Measurements from ENCODE around the gene OCA2.
"Not testable (repeated sequence)": the region's sequence is repeated elsewhere in the genome, so short reads cannot be mapped to it uniquely, and the experiment has no call there.

Gene OCA2

DNA sequence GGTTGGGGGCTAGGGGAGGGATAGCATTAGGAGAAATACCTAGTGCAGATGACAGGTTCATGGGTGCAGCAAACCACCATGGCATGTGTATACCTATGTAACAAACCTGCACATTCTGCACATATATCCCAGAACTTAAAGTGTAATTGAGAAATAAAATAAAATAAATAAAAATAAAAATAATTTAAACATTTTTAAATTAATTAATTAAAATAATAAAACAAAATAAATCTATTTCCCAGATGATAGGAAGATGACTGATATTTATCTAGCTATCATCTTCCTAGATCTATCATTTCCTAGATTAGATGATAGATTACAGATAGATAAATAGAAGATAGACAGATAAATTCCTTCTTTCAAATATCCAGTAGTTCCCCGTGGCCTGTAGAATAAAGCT lies 137.3 kb downstream of the OCA2 start:
- in situ Hi-C loops (cut with HindIII; ENCODE audit: low pct_ligation_motif_present, low sequenced_read_pairs): no loop called here
- H3K4me3 ChIP-seq (ENCODE audit: low read depth, low read length): no peak overlapping the region
- no peaks in the 10 kb centered on the region for H3K36me3 ChIP-seq (replicated peaks)
- no peak for DNase-seq
- TF ChIP-seq, protein P1, sequence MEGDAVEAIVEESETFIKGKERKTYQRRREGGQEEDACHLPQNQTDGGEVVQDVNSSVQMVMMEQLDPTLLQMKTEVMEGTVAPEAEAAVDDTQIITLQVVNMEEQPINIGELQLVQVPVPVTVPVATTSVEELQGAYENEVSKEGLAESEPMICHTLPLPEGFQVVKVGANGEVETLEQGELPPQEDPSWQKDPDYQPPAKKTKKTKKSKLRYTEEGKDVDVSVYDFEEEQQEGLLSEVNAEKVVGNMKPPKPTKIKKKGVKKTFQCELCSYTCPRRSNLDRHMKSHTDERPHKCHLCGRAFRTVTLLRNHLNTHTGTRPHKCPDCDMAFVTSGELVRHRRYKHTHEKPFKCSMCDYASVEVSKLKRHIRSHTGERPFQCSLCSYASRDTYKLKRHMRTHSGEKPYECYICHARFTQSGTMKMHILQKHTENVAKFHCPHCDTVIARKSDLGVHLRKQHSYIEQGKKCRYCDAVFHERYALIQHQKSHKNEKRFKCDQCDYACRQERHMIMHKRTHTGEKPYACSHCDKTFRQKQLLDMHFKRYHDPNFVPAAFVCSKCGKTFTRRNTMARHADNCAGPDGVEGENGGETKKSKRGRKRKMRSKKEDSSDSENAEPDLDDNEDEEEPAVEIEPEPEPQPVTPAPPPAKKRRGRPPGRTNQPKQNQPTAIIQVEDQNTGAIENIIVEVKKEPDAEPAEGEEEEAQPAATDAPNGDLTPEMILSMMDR (IDR thresholded peaks at IDR 0.05; ENCODE audit: low read depth, low read length, missing control alignments): no peak
- no peaks in the 10 kb centered on the region for H3K27me3 ChIP-seq (replicated peaks)
- no peak overlapping the region for H3K27ac ChIP-seq

DNA sequence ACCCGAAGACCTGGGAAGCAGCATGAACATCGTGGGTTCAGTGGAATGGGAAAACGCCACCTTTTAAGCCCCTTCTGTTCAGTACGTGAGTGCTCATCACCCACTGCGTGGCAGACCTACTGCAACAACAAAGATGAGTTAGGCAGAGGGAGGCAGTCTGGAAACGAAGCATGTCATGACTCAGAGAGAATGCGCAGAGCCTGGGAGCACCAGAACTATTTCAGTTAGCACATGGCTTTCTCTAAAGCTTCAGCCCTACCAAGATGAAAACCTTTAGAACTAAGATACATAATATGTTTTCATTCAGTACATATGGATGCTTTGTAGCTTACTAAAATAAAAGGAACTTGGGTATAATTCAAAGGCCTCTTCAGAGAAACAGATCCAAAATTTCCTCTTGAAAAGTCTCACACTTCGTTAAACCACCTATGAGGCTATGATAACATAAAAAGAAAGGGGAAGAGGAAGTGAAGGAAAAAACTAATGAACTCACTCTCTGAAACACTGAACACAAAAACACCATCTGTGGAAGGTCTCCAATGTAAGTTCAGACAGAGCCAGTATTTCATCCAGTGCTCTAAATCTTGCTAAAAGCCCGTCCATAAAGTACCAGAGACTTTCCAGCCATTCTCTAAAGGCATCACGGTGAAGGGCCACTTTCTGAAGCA lies 140.1 kb downstream of the OCA2 start:
- DNase-seq: no peak

DNA sequence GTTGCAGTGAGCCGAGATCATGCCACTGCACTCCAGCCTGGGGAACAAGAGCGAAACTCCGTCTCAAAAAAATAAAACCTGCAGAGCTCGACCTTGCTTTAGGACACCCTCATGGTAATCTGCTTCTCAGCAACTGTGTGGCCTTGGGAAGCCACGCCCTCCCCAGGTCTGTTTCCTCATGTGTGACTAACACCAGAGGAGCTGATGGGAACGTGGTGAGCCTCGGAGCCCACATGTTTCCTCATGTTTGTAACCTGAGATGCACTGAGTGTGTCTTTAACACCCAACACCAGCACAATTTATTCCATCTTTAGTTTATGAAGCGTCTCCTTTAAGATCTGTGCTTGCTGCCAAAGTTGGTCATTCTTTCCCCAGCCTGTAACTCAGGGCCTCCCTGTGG lies 142.8 kb downstream of the OCA2 start:
- H3K27ac ChIP-seq: no peak overlapping the region
- no peaks in the 10 kb centered on the region for H3K27me3 ChIP-seq (replicated peaks)
- no peak overlapping the region for H3K4me3 ChIP-seq (ENCODE audit: low read depth, low read length)
- TF ChIP-seq, protein P1 (IDR thresholded peaks at IDR 0.05; ENCODE audit: low read depth, low read length, missing control alignments): no peak
- DNase-seq: no peak
- in situ Hi-C loops (cut with HindIII; ENCODE audit: low pct_ligation_motif_present, low sequenced_read_pairs): no loop called here
- no peaks in the 10 kb centered on the region for H3K36me3 ChIP-seq (replicated peaks)

More for the DNA sequence above, 140.1 kb downstream of the OCA2 start:
- Histone ChIP-seq H3K36me3 (replicated peaks) (no peaks in the 10 kb centered on the region), H3K27me3 (replicated peaks) (no peaks in the 10 kb centered on the region), H3K27ac (no peak overlapping the region), H3K4me3 (ENCODE audit: low read depth, low read length) (no peak overlapping the region)
- in situ Hi-C loops (cut with HindIII; ENCODE audit: low pct_ligation_motif_present, low sequenced_read_pairs): no loop called here
- TF ChIP-seq, protein P1 (IDR thresholded peaks at IDR 0.05; ENCODE audit: low read depth, low read length, missing control alignments): no peak

GRCh38 chr15:27955087-27955486 lies 144.0 kb downstream of the OCA2 start:
- no peaks in the 10 kb centered on the region for H3K36me3 ChIP-seq (replicated peaks)
- in situ Hi-C loops (cut with HindIII; ENCODE audit: low pct_ligation_motif_present, low sequenced_read_pairs): no loop called here
- no peaks in the 10 kb centered on the region for H3K27me3 ChIP-seq (replicated peaks)
- no peak overlapping the region for H3K27ac ChIP-seq
- TF ChIP-seq, protein P1 (IDR thresholded peaks at IDR 0.05; ENCODE audit: low read depth, low read length, missing control alignments): no peak
- no peak overlapping the region for H3K4me3 ChIP-seq (ENCODE audit: low read depth, low read length)
- DNase-seq: no peak

DNA sequence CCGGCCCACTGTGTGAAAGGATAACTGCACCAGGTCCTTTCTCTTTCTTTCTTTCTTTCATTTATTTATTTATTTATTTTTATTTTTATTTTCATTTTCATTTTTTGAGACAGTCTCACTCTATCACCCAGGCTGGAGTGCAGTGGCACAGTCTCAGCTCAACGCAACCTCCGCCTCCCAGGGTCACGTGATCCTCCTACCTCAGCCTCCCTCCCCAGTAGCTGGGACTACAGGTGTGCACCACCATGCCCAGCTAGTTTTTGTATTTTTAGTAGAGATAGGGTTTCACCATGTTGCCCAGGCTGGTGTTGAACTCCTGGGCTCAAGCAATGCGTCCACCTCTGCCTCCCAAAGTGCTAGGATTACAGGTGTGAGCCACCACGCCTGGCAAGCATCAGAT lies 146.5 kb downstream of the OCA2 start:
- H3K27me3 ChIP-seq (replicated peaks); H3K27ac ChIP-seq; in situ Hi-C loops (cut with HindIII; ENCODE audit: low pct_ligation_motif_present, low sequenced_read_pairs); DNase-seq; H3K4me3 ChIP-seq (ENCODE audit: low read depth, low read length); H3K36me3 ChIP-seq (replicated peaks): not testable (repeated sequence)

GRCh38 chr15:27951191-27951890 lies 147.8 kb downstream of the OCA2 start:
- H3K27ac ChIP-seq: no peak overlapping the region
- in situ Hi-C loops (cut with HindIII; ENCODE audit: low pct_ligation_motif_present, low sequenced_read_pairs): no loop called here
- TF ChIP-seq, protein P1 (IDR thresholded peaks at IDR 0.05; ENCODE audit: low read depth, low read length, missing control alignments): no peak
- no peak for DNase-seq
- no peaks in the 10 kb centered on the region for H3K27me3 ChIP-seq (replicated peaks)
- H3K4me3 ChIP-seq (ENCODE audit: low read depth, low read length): no peak overlapping the region
- no peaks in the 10 kb centered on the region for H3K36me3 ChIP-seq (replicated peaks)
